ENCODE results near the gene RPA3. TPM values are rescaled to one million over a fixed set of nuclear protein-coding genes. Genes with fewer than 3 reads are reported as not detected.

The RPA3 gene
- total and polyA plus RNA-seq, 2 donors from 2014 or later = 33.7 to 59.4 TPM

- Histone ChIP-seq H3K27ac (ENCODE audit: low read depth in 2 of 2, low read length in 2 of 2) (no peak overlapping the region), H3K27me3 (ENCODE audit: control insufficient read depth, insufficient read depth, low read length) (no peaks in the 10 kb centered on the region), H3K9ac (ENCODE audit: low read length in 3 of 3) (no peak overlapping the region), H3K9me3 (ENCODE audit: control insufficient read depth in 2 of 3, insufficient read depth in 1 of 3, low read length in 3 of 3) (no peaks in the 10 kb centered on the region), H3K36me3 (ENCODE audit: control insufficient read depth in 2 of 3, insufficient read depth in 3 of 3, low read length in 3 of 3) (no peaks in the 10 kb centered on the region), H3K4me1 (ENCODE audit: control insufficient read depth in 2 of 3, insufficient read depth in 2 of 3, low read depth in 1 of 3, low read length in 3 of 3) (no peaks in the 10 kb centered on the region), H3K4me3 (ENCODE audit: low read length in 3 of 3) (no peak overlapping the region)
- intact Hi-C loops (cut with DNase I) = no loop called here
- FAIRE-seq (no peak), DNase-seq (no peak)
- no peak for TF ChIP-seq CTCF (IDR thresholded peaks at IDR 0.05; ENCODE audit: borderline replicate concordance, extremely low read depth, insufficient read depth)
Observed at GRCh38 chr7:7757576-7757975, 39.2 kb upstream of the RPA3 start.

DNA sequence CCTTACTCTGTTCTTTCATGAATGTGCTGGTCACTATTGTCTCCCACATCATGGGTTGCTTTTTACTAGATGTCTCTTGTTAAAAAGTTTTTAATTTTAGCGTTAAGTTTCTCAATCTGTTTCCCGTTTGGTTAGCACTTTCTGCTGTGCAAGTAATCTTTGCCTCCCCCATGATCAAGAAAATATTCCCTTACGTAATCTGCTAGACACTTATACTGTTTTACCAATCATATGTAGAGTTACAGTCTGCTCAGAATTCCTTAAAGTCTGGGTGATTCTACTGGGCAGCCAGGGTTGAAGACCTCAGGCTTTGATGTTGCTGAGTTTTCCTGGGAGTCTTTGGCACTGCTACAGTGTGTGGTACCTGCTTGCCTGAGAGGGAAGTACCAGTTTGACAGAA lies 38.2 kb upstream of the RPA3 start:
- FAIRE-seq = no peak
- Histone ChIP-seq H3K4me1 (ENCODE audit: control insufficient read depth in 2 of 3, insufficient read depth in 2 of 3, low read depth in 1 of 3, low read length in 3 of 3) (peaks cover 0 to under 1% (median 0%) of the 10 kb centered on the region in 3 donors), H3K9me3 (ENCODE audit: control insufficient read depth in 2 of 3, insufficient read depth in 1 of 3, low read length in 3 of 3) (no peaks in the 10 kb centered on the region), H3K27ac (ENCODE audit: low read depth in 2 of 2, low read length in 2 of 2) (no peak overlapping the region), H3K27me3 (ENCODE audit: control insufficient read depth, insufficient read depth, low read length) (no peaks in the 10 kb centered on the region), H3K9ac (ENCODE audit: low read length in 3 of 3) (no peak overlapping the region), H3K4me3 (ENCODE audit: low read length in 3 of 3) (no peak overlapping the region), H3K36me3 (ENCODE audit: control insufficient read depth in 2 of 3, insufficient read depth in 3 of 3, low read length in 3 of 3) (no peaks in the 10 kb centered on the region)
- intact Hi-C loops (cut with DNase I) = no loop called here
- no peak for DNase-seq
- TF ChIP-seq CTCF (IDR thresholded peaks at IDR 0.05; ENCODE audit: borderline replicate concordance, extremely low read depth, insufficient read depth) = no peak

DNA sequence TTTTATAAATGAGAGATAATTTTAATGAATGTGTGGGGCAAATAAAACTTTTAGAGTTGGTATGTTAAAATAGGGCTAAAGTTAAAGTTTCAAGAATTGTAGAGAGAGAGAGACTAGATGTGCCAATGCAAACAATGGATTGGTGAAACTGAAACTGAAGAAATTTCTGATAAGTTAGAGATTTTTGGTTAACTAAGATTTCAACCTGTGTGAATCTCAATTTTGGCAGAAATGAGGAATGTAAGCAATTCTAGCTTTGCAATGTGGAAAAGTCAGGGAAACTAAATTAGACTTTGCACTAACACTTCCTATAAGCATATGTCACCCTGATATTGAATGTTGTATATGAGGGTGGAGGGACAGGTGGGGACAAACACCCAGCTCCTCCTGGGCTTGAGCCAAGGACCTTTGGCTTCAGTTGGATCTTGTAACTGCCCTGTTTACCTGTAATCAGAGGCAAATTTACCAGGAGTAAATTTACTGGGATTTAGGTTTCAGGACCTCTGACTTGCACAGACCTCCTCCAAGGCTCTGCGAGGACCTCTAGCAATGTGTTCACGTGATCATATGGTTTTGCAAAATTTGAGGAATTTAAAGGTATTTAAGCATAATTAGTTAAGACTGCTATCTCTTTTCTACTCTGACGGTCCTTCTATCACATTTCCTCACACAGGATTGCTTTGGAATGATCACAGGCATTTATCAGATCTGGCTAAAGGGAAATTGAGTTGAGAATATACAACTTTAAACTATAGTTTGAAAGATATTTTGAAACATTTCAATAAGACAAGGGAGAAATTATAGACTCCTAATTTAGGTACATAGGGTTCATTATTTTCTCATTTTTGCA lies 33.1 kb upstream of the RPA3 start:
- Histone ChIP-seq H3K9me3 (ENCODE audit: control insufficient read depth in 2 of 3, insufficient read depth in 1 of 3, low read length in 3 of 3) (no peaks in the 10 kb centered on the region), H3K27ac (ENCODE audit: low read depth in 2 of 2, low read length in 2 of 2) (no peak overlapping the region), H3K27me3 (ENCODE audit: control insufficient read depth, insufficient read depth, low read length) (no peaks in the 10 kb centered on the region), H3K4me3 (ENCODE audit: low read length in 3 of 3) (no peak overlapping the region), H3K4me1 (ENCODE audit: control insufficient read depth in 2 of 3, insufficient read depth in 2 of 3, low read depth in 1 of 3, low read length in 3 of 3) (peaks cover 0 to 5% (median 0%) of the 10 kb centered on the region in 3 donors), H3K36me3 (ENCODE audit: control insufficient read depth in 2 of 3, insufficient read depth in 3 of 3, low read length in 3 of 3) (no peaks in the 10 kb centered on the region), H3K9ac (ENCODE audit: low read length in 3 of 3) (no peak overlapping the region)
- intact Hi-C loops (cut with DNase I) = no loop called here
- FAIRE-seq (no peak), DNase-seq (no peak)
- TF ChIP-seq CTCF (IDR thresholded peaks at IDR 0.05; ENCODE audit: borderline replicate concordance, extremely low read depth, insufficient read depth) = no peak

All from kidney (tissue), 14 donors.